K562 (cell line): ENCODE results near the gene SMG9. TPM values are rescaled to one million over a fixed set of nuclear protein-coding genes. Genes with fewer than 3 reads are reported as not detected.

Source experiments
- ATAC-seq: fragments of 200-7000 bp; cut with Tn5 transposase; 3 replicates; pipeline ENCODE4 v1.9.1; 2020; ENCODE audit warnings: moderate library complexity
- BruUV-seq: library from RNA; stranded (reverse); fragments of 400-500 nt; replicated peaks from 2 replicates; lab custom pipeline; 2021; lab: Mats Ljungman, UMichigan
- CTCF ChIA-PET: fragments of 300-600 bp; formaldehyde crosslinking; extraction: SDS; loops from one replicate; lab custom pipeline; 2021; ENCODE audit warnings: low intra/inter-chr PET ratio; lab: Yijun Ruan, JAX
- POLR2A ChIA-PET: fragments of 300-600, 350-650 bp; sonication (Branson Sonifier 250); formaldehyde crosslinking; extraction: SDS; loops from one replicate; lab custom pipeline; 2021; ENCODE audit warnings: antibody characterized with exemption, inconsistent platforms; lab: Yijun Ruan, JAX
- DNase-seq, 4 experiments: peaks; one replicate each; pipeline versions ENCODE4 v3.0.0 to v3.0.0-alpha.2; 2011 to 2018; ENCODE audit warnings: low spot score in 3 of 4, mixed read lengths in 3 of 4; ENCODE audit errors: extremely low read depth in 1 of 4
- FAIRE-seq: peaks from 2 replicates; lab custom pipeline; 2011; peaks lifted over from hg19 to GRCh38; lab: Jason Lieb, UNC
- H2AFZ ChIP-seq: 2 replicates; pipeline ENCODE4 v1.6.0; 2011; ENCODE audit warnings: low read depth, low read length, control low read depth, inconsistent platforms
- H3K27ac ChIP-seq: fragments of 200-600 bp; 3 replicates; pipeline ENCODE4 v1.8.0; 2011; ENCODE audit warnings: low read depth, mild to moderate bottlenecking, control low read depth, inconsistent platforms, low read length, moderate library complexity, mixed read lengths; ENCODE audit errors: extremely low read depth
- H3K27me3 ChIP-seq, 2 experiments: fragments of 300-600 bp in 1 of 2; 2 replicates in 1 of 2; 3 replicates in 1 of 2; pipeline versions ENCODE4 v1.6.0 to v1.8.0; 2011; ENCODE audit warnings: inconsistent platforms in 2 of 2, low read length in 2 of 2, mild to moderate bottlenecking in 1 of 2, mixed read lengths in 1 of 2, moderate library complexity in 1 of 2; ENCODE audit not compliant: control insufficient read depth in 2 of 2, insufficient read depth in 2 of 2
- H3K36me3 ChIP-seq: fragments of 300-600 bp; 3 replicates; pipeline ENCODE4 v1.8.0; 2011; ENCODE audit warnings: mild to moderate bottlenecking, low read length, inconsistent platforms; ENCODE audit not compliant: control insufficient read depth, insufficient read depth
- H3K4me1 ChIP-seq, 2 experiments: fragments of 200-600 bp in 1 of 2; replicated peaks in 1 of 2; 2 replicates in 1 of 2; 3 replicates in 1 of 2; pipeline versions ENCODE4 v1.5.1 to v1.8.0; 2011; ENCODE audit warnings: inconsistent platforms in 2 of 2, low read length in 2 of 2, mild to moderate bottlenecking in 1 of 2, mixed read lengths in 1 of 2, moderate library complexity in 1 of 2; ENCODE audit not compliant: control insufficient read depth in 2 of 2, insufficient read depth in 2 of 2
- H3K4me2 ChIP-seq: 2 replicates; pipeline ENCODE4 v1.6.1; 2011; ENCODE audit warnings: low read length, control low read depth, inconsistent platforms, mixed read lengths; ENCODE audit not compliant: insufficient read depth
- H3K4me3 ChIP-seq: fragments of 200-600 bp; sonication (generic), shearing (Covaris generic); 2 replicates; pipeline ENCODE4 v1.5.1; 2016; ENCODE audit warnings: control low read depth, inconsistent platforms
- H3K79me2 ChIP-seq: fragments of 200-600 bp; 3 replicates; pipeline ENCODE4 v1.8.0; 2011; ENCODE audit warnings: low read length, inconsistent platforms; ENCODE audit not compliant: control insufficient read depth, insufficient read depth
- H3K9ac ChIP-seq, 2 experiments: 2 replicates each; pipeline versions ENCODE4 v1.6.0 to v1.6.1; 2011; ENCODE audit warnings: low read depth in 2 of 2, low read length in 2 of 2, control low read depth in 1 of 2, inconsistent platforms in 1 of 2, mild to moderate bottlenecking in 1 of 2, mixed read lengths in 1 of 2; ENCODE audit not compliant: insufficient read depth in 1 of 2
- H3K9me1 ChIP-seq: one replicate; pipeline ENCODE4 v1.6.0; 2011; ENCODE audit warnings: inconsistent platforms, mild to moderate bottlenecking, low read length, moderate library complexity; ENCODE audit not compliant: control insufficient read depth, insufficient read depth
- H3K9me3 ChIP-seq: replicated peaks from 2 replicates; pipeline ENCODE4 v1.5.1; 2011; ENCODE audit warnings: low read depth, low read length, inconsistent platforms; ENCODE audit not compliant: control insufficient read depth, insufficient read depth
- H4K20me1 ChIP-seq: replicated peaks from 2 replicates; pipeline ENCODE4 v1.6.1; 2011; ENCODE audit warnings: low read length, inconsistent platforms, mixed read lengths; ENCODE audit not compliant: control insufficient read depth, insufficient read depth
- ELF1 ChIP-seq: fragments of 200-800 bp; sonication (Bioruptor generic); IDR thresholded peaks from 2 replicates; pipeline ENCODE4 v1.6.1; 2016; ENCODE audit warnings: missing genetic modification characterization, missing compliant biosample characterization
- ETS2 ChIP-seq: IDR thresholded peaks from 2 replicates; pipeline ENCODE4 v1.6.1; 2016; ENCODE audit warnings: borderline replicate concordance, missing genetic modification characterization, mild to moderate bottlenecking, moderate library complexity, missing compliant biosample characterization; ENCODE audit not compliant: poor library complexity, severe bottlenecking
- GTF2A2 ChIP-seq: IDR thresholded peaks from 2 replicates; pipeline ENCODE4 v1.6.1; 2016; ENCODE audit warnings: mild to moderate bottlenecking, missing genetic modification characterization, missing compliant biosample characterization
- NFRKB ChIP-seq: fragments of 450-650 bp; IDR thresholded peaks from 2 replicates; pipeline ENCODE4 v1.6.1; 2016; ENCODE audit warnings: low read depth
- WGBS: fragments of 100-300 bp; shearing (Covaris generic); methylation state at CpG from one replicate; pipeline ENCODE4 v1.1.6; 2016; ENCODE audit warnings: low coverage, mixed read lengths; ENCODE audit not compliant: insufficient coverage; ENCODE audit errors: missing lambda C conversion rate; 5-methylcytosine and 5-hydroxymethylcytosine counted together
- in situ Hi-C: fragments of 300-500 bp; cut with MboI; formaldehyde crosslinking; loops from 4 replicates; pipeline ENCODE4 v1.15.0; 2018; ENCODE audit warnings: inconsistent platforms, mixed read lengths
- intact Hi-C: fragments of 100-400 bp; cut with micrococcal nuclease; formaldehyde crosslinking; loops from 2 replicates; pipeline ENCODE4 v1.14.2; 2022
- polyA plus RNA-seq, 8 experiments: library from polyadenylated mRNA; depleted of rRNA in 4 of 8; stranded (reverse) in 5 of 8; unstranded in 3 of 8; fragments of >200 nt; fragmentation: Nextera tagmentation in 2 of 8; fragmentation: Illumina TruSeq in 1 of 8; extraction: Ambion mirVana in 2 of 8; extraction: Trizol in 1 of 8; gene quantifications; 2 replicates each; pipeline versions ENCODE4 v1.2.1 to v1.2.3, GENCODE V29; 2011 to 2014; ENCODE audit warnings: inconsistent platforms in 1 of 8, missing spikeins in 1 of 8
- total RNA-seq, 7 experiments: library from RNA; depleted of rRNA in 6 of 7; stranded (reverse); fragments of >200 nt in 6 of 7; fragmentation: Illumina TruSeq in 2 of 7; extraction: Trizol in 2 of 7; gene quantifications; 2 replicates each; pipeline versions ENCODE4 v1.2.1 to v1.2.3, GENCODE V29; 2011 to 2021; ENCODE audit warnings: low replicate concordance in 1 of 7
- TF ChIP-seq, protein P1 (sequence below): fragments of 450-650 bp; IDR thresholded peaks from 2 replicates; pipeline ENCODE4 v1.6.1; 2016; ENCODE audit warnings: low read depth

Gene SMG9
- total and polyA plus RNA-seq, 9 of the 15 experiments (the other 6 are each of a cell fraction or from before 2014, with no cell fraction given): 1.7 to 79.7 (median 40.2) TPM

DNA sequence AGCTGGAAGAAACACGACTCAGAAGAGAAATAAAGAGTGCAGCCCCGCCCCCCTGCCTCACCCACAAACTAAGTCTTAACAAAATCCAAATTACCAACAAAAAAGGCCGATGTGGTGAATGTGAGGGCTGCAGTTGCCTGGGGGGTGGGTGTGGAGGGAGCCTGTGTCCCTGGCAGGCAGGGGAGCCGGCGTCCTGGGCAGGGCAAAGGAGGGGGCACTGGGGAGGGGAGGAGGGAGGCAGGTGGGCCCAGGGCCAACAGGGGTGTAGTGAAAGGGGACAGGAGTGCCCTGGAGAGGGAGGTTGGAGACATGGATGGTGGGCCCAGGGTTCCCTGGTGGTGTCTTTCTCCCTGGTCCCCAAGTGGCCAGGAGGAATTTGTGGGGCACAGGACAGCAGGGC, 34.8 kb downstream of the SMG9 start (continued):
- TF ChIP-seq, protein P1, sequence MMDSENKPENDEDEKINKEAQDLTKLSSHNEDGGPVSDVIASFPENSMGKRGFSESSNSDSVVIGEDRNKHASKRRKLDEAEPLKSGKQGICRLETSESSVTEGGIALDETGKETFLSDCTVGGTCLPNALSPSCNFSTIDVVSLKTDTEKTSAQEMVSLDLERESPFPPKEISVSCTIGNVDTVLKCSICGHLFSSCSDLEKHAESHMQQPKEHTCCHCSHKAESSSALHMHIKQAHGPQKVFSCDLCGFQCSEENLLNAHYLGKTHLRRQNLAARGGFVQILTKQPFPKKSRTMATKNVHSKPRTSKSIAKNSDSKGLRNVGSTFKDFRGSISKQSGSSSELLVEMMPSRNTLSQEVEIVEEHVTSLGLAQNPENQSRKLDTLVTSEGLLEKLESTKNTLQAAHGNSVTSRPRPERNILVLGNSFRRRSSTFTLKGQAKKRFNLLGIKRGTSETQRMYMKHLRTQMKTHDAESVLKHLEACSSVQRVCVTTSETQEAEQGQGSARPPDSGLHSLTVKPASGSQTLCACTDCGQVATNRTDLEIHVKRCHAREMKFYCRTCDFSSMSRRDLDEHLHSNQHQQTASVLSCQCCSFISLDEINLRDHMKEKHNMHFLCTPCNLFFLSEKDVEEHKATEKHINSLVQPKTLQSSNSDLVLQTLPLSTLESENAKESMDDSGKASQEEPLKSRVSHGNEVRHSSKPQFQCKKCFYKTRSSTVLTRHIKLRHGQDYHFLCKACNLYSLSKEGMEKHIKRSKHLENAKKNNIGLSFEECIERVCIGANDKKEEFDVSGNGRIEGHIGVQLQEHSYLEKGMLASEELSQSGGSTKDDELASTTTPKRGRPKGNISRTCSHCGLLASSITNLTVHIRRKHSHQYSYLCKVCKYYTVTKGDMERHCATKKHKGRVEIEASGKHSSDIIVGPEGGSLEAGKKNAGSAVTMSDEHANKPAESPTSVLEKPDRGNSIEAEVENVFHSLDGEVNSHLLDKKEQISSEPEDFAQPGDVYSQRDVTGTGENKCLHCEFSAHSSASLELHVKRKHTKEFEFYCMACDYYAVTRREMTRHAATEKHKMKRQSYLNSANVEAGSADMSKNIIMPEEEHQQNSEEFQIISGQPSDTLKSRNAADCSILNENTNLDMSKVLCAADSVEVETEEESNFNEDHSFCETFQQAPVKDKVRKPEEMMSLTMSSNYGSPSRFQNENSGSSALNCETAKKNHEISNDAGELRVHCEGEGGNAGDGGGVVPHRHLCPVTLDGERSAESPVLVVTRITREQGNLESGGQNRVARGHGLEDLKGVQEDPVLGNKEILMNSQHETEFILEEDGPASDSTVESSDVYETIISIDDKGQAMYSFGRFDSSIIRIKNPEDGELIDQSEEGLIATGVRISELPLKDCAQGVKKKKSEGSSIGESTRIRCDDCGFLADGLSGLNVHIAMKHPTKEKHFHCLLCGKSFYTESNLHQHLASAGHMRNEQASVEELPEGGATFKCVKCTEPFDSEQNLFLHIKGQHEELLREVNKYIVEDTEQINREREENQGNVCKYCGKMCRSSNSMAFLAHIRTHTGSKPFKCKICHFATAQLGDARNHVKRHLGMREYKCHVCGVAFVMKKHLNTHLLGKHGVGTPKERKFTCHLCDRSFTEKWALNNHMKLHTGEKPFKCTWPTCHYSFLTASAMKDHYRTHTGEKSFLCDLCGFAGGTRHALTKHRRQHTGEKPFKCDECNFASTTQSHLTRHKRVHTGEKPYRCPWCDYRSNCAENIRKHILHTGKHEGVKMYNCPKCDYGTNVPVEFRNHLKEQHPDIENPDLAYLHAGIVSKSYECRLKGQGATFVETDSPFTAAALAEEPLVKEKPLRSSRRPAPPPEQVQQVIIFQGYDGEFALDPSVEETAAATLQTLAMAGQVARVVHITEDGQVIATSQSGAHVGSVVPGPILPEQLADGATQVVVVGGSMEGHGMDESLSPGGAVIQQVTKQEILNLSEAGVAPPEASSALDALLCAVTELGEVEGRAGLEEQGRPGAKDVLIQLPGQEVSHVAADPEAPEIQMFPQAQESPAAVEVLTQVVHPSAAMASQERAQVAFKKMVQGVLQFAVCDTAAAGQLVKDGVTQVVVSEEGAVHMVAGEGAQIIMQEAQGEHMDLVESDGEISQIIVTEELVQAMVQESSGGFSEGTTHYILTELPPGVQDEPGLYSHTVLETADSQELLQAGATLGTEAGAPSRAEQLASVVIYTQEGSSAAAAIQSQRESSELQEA: no peak

DNA sequence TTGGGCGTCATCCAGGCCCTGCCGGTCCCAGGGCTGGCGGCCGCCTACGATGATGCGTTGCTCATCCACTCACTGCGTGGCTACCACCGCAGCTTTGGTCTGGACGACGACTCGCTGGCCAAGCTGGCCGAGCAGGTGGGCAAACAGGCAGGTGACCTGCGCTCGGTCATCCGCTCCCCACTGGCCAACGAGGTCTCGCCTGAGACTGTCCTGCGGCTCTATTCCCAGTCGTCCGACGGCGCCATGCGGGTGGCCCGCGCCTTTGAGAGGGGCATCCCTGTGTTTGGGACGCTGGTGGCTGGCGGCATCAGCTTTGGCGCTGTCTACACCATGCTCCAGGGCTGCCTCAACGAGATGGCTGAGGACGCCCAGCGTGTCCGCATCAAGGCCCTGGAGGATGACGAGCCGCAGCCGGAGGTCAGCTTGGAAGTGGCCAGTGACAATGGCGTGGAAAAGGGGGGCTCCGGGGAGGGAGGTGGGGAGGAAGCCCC, 35.3 kb downstream of the SMG9 start:
- Histone ChIP-seq H3K4me1 (peaks cover 0 to 23% of the 10 kb centered on the region in 2 experiments; a peak in 2 of 5 replicates), H3K36me3 (no peaks in the 10 kb centered on the region), H3K9me1 (no peaks in the 10 kb centered on the region), H3K27me3 (peaks cover 26 to 37% of the 10 kb centered on the region in 2 experiments; a peak in 4 of 5 replicates), H3K9ac (no peak overlapping the region; a peak in 1 of 4 replicates), H3K4me2 (no peak overlapping the region), H4K20me1 (no peaks in the 10 kb centered on the region), H2AFZ (no peak overlapping the region), H3K9me3 (no peaks in the 10 kb centered on the region), H3K79me2 (no peaks in the 10 kb centered on the region), H3K4me3 (no peak overlapping the region), H3K27ac (no peak overlapping the region)
- 52% methylated on average over 22 of the region's 37 CpGs for WGBS
- ChIA-PET CTCF (no interaction called here), POLR2A (interaction anchor here (0.6 to 0.7 kb wide), 2 partner anchors 159 to 164 kb away, joined by 3 read pairs; no protein-coding TSS in a partner anchor)
- TF ChIP-seq GTF2A2 (tag): no peak
- TF ChIP-seq ELF1 (tag): no peak
- TF ChIP-seq NFRKB: no peak
- TF ChIP-seq ETS2: no peak
- in situ Hi-C loops (no loop called here), intact Hi-C loops (no loop called here)
- FAIRE-seq (no peak), ATAC-seq (no peak), DNase-seq (no peak)
- BruUV-seq: no TSS peak
